SU-DHL-6 (cell line): ENCODE measurements around the gene RNF144A.

Source experiments
- CTCF ChIP-seq: fragments of 200-600 bp; sonication (generic); IDR thresholded peaks from one replicate; pipeline ENCODE4 v1.5.1; 2017; ENCODE audit warnings: antibody characterized with exemption, mild to moderate bottlenecking, low read length, moderate library complexity; ENCODE audit not compliant: insufficient read depth, poor library complexity, severe bottlenecking
- EZH2phosphoT487 ChIP-seq: fragments of 200-600 bp; sonication (generic), shearing (Covaris generic); conservative IDR thresholded peaks from 2 replicates; pipeline ENCODE4 v1.6.1; 2018; ENCODE audit warnings: mild to moderate bottlenecking, antibody characterized with exemption, low read length, moderate library complexity, mixed read lengths

GRCh38 chr2:6919901-6920742, 2.9 kb downstream of the RNF144A start:
- TF ChIP-seq CTCF (no peak), EZH2phosphoT487 (no peak)
